Calu3 (cell line): ENCODE measurements around the gene IFNLR1. TPM values are rescaled to one million over a fixed set of nuclear protein-coding genes. Genes with fewer than 3 reads are reported as not detected.

Source experiments
- BruUV-seq: library from RNA; stranded (reverse); fragments of 400-500 nt; replicated peaks from 2 replicates; lab custom pipeline; 2021; lab: Mats Ljungman, UMichigan
- CTCF ChIA-PET: fragments of 300-600 bp; sonication (Branson Sonifier 250); formaldehyde crosslinking; loops from one replicate; lab custom pipeline; 2022; ENCODE audit warnings: antibody characterized with exemption; lab: Charles Lee
- DNase-seq: peaks from one replicate; pipeline ENCODE4 v3.0.0; 2022
- H3K27ac Mint-ChIP-seq: one replicate; pipeline ENCODE4 v1.8.0; 2022; ENCODE audit warnings: mixed read lengths; ENCODE audit not compliant: unreplicated experiment
- H3K27me3 Mint-ChIP-seq: one replicate; pipeline ENCODE4 v1.8.0; 2022; ENCODE audit warnings: mixed read lengths; ENCODE audit not compliant: unreplicated experiment
- H3K36me3 Mint-ChIP-seq: one replicate; pipeline ENCODE4 v1.8.0; 2022; ENCODE audit warnings: mild to moderate bottlenecking, moderate library complexity, mixed read lengths; ENCODE audit not compliant: insufficient read depth, unreplicated experiment
- H3K4me1 Mint-ChIP-seq: one replicate; pipeline ENCODE4 v1.8.0; 2022; ENCODE audit warnings: mild to moderate bottlenecking, low read depth, mixed read lengths; ENCODE audit not compliant: unreplicated experiment
- H3K4me3 Mint-ChIP-seq: one replicate; pipeline ENCODE4 v1.8.0; 2022; ENCODE audit warnings: mild to moderate bottlenecking, low read depth, moderate library complexity, mixed read lengths; ENCODE audit not compliant: unreplicated experiment
- H3K9me3 Mint-ChIP-seq: one replicate; pipeline ENCODE4 v1.8.0; 2022; ENCODE audit warnings: low read depth, mixed read lengths; ENCODE audit not compliant: unreplicated experiment
- intact Hi-C: fragments of 100-400 bp; cut with micrococcal nuclease; formaldehyde crosslinking; loops from one replicate; pipeline ENCODE4 v1.10.0; 2022; ENCODE audit not compliant: unreplicated experiment
- total RNA-seq: library from RNA; stranded (reverse); gene quantifications from 2 replicates; pipeline ENCODE4 v1.2.3, GENCODE V29; 2022
- TF ChIP-seq, protein P1 (sequence below): fragments of 200-600 bp; IDR thresholded peaks from one replicate; pipeline ENCODE4 v1.8.0; 2022; ENCODE audit warnings: antibody characterized with exemption; ENCODE audit not compliant: unreplicated experiment

Gene IFNLR1
- total RNA-seq, 1 experiment from 2014 or later: 4.5 TPM

DNA sequence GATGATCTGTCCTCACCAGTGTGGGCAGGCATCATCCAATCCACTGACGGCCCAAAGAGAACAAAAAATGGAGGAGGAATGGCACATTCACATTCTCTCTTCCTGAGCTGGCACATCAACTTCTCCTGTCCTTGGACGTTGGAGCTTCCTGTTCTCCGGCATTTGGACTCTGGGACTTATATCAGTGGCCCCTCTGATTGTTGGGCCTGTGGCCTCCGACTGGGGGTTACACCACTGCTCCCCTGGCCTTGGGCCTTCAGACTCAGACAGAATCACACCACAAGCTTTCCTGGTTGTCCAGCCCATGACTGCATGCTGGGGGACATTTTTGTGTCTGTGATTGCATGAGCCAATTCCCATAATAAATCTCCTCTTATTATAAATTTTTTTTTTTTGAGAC is 20.1 kb downstream of the IFNLR1 start:
- H3K27ac Mint-ChIP-seq: no peak overlapping the region
- TF ChIP-seq, protein P1, sequence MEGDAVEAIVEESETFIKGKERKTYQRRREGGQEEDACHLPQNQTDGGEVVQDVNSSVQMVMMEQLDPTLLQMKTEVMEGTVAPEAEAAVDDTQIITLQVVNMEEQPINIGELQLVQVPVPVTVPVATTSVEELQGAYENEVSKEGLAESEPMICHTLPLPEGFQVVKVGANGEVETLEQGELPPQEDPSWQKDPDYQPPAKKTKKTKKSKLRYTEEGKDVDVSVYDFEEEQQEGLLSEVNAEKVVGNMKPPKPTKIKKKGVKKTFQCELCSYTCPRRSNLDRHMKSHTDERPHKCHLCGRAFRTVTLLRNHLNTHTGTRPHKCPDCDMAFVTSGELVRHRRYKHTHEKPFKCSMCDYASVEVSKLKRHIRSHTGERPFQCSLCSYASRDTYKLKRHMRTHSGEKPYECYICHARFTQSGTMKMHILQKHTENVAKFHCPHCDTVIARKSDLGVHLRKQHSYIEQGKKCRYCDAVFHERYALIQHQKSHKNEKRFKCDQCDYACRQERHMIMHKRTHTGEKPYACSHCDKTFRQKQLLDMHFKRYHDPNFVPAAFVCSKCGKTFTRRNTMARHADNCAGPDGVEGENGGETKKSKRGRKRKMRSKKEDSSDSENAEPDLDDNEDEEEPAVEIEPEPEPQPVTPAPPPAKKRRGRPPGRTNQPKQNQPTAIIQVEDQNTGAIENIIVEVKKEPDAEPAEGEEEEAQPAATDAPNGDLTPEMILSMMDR: no peak
- intact Hi-C loops: no loop called here
- BruUV-seq: no TSS peak
- DNase-seq: no peak
- H3K36me3 Mint-ChIP-seq: peaks cover 5% of the 10 kb centered on the region
- no peaks in the 10 kb centered on the region for H3K27me3 Mint-ChIP-seq
- H3K9me3 Mint-ChIP-seq: no peaks in the 10 kb centered on the region
- no peaks in the 10 kb centered on the region for H3K4me1 Mint-ChIP-seq
- H3K4me3 Mint-ChIP-seq: no peak overlapping the region
- CTCF ChIA-PET: no interaction called here

DNA sequence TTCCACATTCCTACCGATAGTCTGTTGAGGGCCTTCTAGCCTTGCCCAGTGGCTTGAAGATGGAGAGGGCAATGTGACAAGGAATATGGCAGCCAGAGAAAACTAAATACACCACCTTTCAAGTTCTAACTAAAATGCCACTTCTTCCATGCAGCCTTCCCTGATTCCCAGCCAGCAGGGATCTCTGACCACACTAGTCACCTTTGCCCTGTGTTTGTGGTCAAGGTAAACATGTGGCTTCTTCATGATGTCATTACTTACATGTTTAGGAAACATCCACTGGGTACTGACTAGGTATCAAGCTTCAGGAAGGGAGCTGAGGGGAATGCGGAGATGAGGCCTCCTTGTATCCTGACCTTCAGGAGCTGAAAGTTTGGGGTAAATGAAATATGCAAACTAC is 21.6 kb downstream of the IFNLR1 start:
- H3K27me3 Mint-ChIP-seq: no peaks in the 10 kb centered on the region
- CTCF ChIA-PET: no interaction called here
- H3K9me3 Mint-ChIP-seq: no peaks in the 10 kb centered on the region
- BruUV-seq: no TSS peak
- H3K4me3 Mint-ChIP-seq: no peak overlapping the region
- no peaks in the 10 kb centered on the region for H3K4me1 Mint-ChIP-seq
- H3K36me3 Mint-ChIP-seq: peaks cover 5% of the 10 kb centered on the region
- TF ChIP-seq, protein P1: no peak
- intact Hi-C loops: no loop called here
- no peak overlapping the region for H3K27ac Mint-ChIP-seq
- DNase-seq: no peak

DNA sequence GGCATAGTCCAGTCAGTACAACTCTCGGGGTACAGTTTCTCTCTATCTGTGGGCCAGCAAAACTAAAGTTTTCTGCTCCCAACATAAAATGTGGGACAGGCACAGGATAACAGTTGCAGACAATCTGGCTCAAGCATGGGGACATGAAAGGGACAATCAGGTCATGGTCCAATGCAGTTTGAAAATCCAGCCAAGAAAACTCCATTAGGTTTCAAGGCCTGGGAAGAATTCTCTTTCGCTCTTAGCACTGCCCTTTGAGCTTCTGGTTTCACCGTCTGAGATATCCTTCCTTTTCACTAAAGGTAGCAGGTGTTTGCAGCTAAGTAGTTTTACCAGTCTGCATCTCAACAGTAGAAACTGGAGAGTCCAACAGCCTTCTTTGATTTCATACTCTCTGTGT is 23.1 kb downstream of the IFNLR1 start:
- CTCF ChIA-PET: no interaction called here
- no peaks in the 10 kb centered on the region for H3K4me1 Mint-ChIP-seq
- DNase-seq: no peak
- intact Hi-C loops: no loop called here
- no peak overlapping the region for H3K27ac Mint-ChIP-seq
- TF ChIP-seq, protein P1: no peak
- H3K27me3 Mint-ChIP-seq: no peaks in the 10 kb centered on the region
- no peak overlapping the region for H3K4me3 Mint-ChIP-seq
- BruUV-seq: no TSS peak
- H3K9me3 Mint-ChIP-seq: no peaks in the 10 kb centered on the region
- H3K36me3 Mint-ChIP-seq: peaks cover 5% of the 10 kb centered on the region

DNA sequence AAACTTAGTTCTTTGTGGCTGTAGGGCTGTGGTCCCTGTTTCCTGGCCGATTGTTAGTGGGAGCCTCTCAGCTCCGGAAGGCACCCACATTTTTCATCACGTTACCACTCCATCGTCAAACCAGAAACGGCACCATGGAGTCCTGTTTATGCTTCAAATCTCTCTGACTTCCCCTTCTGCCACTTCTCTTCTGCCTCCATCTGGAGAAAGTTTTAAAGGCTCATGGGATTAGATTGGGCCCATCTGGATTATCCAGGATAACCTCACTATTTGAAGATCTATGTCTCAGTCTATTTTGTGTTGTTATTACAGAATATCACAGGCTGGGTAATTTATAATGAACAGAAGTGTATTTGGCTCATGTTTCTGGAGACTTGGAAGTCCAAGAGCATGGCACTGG is 24.9 kb downstream of the IFNLR1 start:
- CTCF ChIA-PET: interaction anchor here (1.0 kb wide), 1 partner anchor 9 kb away, joined by 3 read pairs; no protein-coding TSS in a partner anchor
- DNase-seq: no peak
- intact Hi-C loops: no loop called here
- Mint-ChIP-seq H3K36me3 (peaks cover 5% of the 10 kb centered on the region), H3K27me3 (no peaks in the 10 kb centered on the region), H3K4me3 (no peak overlapping the region), H3K9me3 (no peaks in the 10 kb centered on the region), H3K4me1 (no peaks in the 10 kb centered on the region), H3K27ac (no peak overlapping the region)
- TF ChIP-seq, protein P1: no peak
- no TSS peak for BruUV-seq
